Dermis blood vessel endothelial cell (primary cell): ENCODE measurements around the gene COX10. TPM values are rescaled to one million over a fixed set of nuclear protein-coding genes. Genes with fewer than 3 reads are reported as not detected.

Experiments
- DNase-seq: peaks from one replicate; pipeline ENCODE4 v3.0.0; 2010
- total RNA-seq: library from RNA; depleted of rRNA; stranded (reverse); fragments of >200 nt; gene quantifications from 2 replicates; pipeline ENCODE4 v1.2.3, GENCODE V29; 2014

Gene COX10
- total RNA-seq, 1 donor from 2014 or later, result 21.1 TPM

DNA sequence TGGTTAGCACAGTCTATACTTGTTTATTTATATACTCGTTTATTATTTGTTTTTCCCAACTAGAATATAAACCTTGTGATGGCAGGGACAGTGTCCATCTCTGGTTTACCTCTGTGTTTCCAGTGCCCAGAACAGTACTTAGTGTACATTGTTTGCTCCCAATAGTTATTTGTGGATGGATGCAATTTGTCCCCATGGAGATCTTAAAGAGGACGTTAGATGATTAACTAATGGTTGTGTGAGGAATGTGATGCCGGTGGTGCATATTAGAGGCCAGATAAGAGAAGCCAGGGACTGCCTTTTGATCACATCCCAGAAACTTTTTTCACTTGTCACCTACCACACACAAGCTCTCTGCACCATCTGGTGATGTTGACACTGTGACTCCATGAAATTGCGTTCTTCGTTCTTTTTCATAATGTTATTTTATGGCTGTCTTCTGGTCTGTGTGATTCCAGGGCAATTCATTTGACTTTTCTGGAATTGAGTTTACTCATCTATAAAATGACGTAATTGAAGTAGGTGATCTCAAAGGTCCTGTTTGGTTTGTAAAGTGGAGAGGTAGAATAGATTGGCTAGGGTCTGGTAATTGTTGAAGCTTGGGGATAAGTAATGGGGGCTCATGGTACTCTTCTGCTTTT lies 1.2 kb downstream of the COX10 start:
- no peak for DNase-seq

- no peak for DNase-seq
Observed at GRCh38 chr17:14072881-14073280, 3.6 kb downstream of the COX10 start.

DNA sequence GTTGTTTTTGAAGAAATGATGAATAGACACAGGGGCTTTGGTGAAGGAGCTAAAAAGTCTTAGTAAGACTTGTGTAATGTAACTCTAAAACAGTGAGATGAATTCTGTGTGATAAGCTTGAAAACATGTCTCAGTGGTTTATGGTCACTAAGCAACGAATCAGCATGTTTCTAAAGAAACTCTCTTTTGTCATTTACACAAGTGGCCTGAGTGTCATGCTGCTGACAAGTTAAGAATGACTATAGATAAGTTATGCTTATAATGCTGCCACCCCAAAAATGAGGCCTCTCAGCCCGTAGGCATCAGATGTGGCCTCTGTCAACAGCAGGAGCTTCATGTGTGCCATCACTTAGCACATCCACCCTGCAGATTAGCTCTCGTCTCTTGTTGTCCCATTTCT lies 8.7 kb downstream of the COX10 start:
- no peak for DNase-seq

DNA sequence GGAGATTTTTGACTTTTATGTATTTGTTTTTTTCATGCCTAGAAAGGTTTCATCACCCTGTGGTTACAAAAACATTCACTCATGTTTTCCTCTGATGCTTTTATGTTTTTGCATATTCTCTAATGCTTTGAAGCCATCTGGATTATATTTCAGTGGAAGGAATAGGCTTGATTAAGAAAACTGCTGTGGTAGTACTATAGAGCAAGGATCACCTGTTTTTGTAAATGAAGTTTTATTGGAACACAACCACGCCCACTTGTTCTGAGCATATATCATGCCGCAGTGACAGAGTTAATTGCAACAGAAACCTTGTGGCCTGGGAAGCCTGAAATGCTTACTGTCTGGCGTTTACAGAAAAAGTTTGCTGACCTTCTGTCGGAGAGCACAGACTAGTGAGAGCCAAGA lies 11.5 kb downstream of the COX10 start:
- no peak for DNase-seq

- DNase-seq, result no peak
Observed at GRCh38 chr17:14082848-14083247, 13.5 kb downstream of the COX10 start.

DNA sequence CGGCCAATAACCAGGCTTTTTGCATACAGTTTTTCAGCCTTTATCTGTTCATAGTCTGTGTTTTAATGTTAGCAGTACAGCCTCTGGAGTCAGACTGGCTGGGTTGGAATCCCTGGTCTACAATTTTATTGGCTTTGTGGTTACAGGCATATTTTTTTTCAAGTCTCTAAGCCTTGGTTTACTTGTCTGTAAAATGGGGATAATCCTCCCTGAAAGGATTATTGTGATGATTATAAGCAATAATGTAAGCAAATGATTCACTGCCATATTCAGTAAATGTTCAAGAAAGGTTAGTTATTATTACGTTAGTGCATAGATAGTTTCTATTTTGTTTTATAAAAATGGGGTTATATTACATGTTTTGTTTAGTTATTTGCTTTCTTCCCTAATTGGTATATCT lies 15.7 kb downstream of the COX10 start:
- no peak for DNase-seq

GRCh38 chr17:14086189-14086588 lies 16.9 kb downstream of the COX10 start:
- DNase-seq, result no peak

DNA sequence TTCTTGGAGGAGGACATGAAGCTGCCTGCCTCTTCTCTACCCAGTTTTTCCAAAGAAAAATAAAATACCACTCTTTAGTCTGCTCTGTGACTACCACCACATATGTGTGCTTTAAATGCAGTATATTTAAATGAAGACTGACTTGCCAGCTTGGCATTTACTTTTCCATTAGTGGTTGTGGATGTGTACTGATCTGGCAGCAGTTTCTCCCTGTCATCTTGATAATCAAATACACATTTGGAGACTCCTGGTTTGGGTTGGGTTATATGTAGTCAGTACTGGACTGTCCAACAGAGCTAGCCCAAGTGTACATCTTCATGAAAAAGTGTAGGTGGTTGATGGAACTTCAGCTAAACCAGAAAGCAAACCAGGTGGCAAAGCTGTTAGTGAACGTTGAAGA lies 19.9 kb downstream of the COX10 start:
- no peak for DNase-seq

GRCh38 chr17:14091367-14091766 lies 22.1 kb downstream of the COX10 start:
- peak; percentile 29 for DNase-seq

DNA sequence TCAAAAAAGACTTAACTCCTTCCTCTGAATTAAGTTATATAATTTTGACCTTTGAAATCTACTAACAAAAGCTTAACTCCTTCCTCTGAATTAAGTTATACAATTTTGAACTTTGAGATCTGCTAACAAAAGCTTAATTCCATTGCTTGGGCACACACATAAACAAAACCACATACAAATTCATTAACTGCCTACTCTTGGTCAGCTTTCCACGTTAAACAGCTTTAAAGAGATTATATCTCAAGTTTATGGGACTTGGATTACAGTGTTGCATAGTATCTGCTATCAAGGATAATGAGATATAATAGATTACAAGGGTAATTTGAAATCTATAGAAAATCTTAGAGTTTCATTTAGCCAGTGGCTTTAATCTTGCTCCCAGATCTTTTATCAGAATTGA lies 23.5 kb downstream of the COX10 start:
- no peak for DNase-seq

GRCh38 chr17:14094676-14095601 lies 25.6 kb downstream of the COX10 start:
- DNase-seq, result no peak

GRCh38 chr17:14095631-14096030 lies 26.3 kb downstream of the COX10 start:
- DNase-seq, result no peak

DNA sequence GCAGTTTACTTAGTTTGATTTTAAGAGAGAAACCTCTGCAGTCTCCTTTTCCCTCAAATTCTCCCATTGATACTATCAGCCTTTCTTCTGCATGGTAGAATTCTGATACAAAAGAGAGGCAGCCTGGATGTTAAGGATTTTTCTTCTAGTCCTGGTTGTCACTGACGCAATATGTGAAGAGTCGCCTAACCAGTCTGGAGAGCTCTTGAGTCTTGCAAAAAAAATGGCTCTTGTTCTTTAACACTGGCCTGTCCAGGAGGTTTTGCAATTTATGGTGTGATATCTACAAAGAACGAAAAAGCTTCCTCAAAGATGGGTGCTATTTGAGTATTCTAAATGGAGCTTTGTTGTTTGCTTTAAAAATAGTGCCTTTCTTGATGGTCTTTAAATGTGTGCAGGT lies 28.9 kb downstream of the COX10 start:
- DNase-seq, result no peak

GRCh38 chr17:14101976-14102375 lies 32.7 kb downstream of the COX10 start:
- DNase-seq, result peak; percentile 54

DNA sequence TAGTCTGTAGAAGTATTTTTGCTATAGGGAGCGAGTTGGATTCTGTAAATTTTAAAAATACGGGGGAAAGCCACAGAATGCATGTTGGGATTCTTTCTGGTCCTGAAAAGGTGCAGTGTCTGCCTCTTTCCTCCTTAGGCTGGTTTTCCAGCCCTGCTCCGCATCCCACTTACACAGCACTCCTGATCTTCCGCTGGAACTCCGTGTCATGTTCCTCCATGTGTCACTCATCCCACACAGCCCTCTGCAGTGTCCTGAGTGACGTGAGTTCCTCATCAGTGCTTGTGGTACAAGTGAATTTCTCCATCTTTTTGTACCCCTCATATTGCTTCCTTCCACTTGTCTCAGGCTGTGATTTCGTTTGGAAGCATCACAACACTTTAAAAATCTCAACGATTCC lies 34.5 kb downstream of the COX10 start:
- no peak for DNase-seq

DNA sequence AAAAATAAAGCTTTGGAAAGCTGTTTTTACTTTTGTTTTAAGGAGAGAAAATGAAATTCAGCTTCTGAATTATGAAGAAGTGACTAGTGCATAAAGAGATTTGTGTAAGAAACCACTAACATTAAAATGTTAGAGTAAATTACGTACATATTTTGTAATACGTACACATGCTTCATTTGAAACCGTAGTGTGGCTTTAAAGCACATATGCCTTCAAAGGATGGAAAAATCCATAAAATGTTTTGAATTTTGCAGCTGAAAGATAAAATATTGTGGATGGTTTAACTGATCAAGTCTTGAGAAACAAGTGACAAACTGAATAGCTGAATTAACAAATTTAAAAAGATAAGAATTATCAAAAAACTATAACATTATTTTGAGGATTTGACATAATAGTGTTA lies 35.4 kb downstream of the COX10 start:
- no peak for DNase-seq

- DNase-seq, result no peak
Observed at GRCh38 chr17:14107889-14108288, 38.6 kb downstream of the COX10 start.

DNA sequence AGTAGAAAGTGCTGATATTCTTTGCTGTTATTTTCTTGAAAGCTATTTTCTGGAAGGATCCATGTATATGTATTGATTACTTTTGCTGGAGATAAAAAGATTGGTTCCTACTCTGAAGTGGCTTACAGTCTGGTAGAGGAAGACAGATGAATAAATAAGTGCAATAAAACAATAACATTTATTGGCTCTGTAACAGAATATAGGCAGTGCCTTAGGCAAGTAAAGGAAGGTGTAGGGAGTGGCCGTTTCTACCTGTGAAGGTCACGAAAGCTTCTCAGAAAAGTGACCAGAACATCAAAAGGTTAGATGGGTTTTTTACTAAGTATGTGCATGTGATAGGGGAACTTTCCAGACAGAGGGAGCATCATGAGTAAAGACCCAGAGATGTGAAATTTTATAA lies 43.1 kb downstream of the COX10 start:
- no peak for DNase-seq

- no peak for DNase-seq
Observed at GRCh38 chr17:14113137-14113536, 43.8 kb downstream of the COX10 start.

DNA sequence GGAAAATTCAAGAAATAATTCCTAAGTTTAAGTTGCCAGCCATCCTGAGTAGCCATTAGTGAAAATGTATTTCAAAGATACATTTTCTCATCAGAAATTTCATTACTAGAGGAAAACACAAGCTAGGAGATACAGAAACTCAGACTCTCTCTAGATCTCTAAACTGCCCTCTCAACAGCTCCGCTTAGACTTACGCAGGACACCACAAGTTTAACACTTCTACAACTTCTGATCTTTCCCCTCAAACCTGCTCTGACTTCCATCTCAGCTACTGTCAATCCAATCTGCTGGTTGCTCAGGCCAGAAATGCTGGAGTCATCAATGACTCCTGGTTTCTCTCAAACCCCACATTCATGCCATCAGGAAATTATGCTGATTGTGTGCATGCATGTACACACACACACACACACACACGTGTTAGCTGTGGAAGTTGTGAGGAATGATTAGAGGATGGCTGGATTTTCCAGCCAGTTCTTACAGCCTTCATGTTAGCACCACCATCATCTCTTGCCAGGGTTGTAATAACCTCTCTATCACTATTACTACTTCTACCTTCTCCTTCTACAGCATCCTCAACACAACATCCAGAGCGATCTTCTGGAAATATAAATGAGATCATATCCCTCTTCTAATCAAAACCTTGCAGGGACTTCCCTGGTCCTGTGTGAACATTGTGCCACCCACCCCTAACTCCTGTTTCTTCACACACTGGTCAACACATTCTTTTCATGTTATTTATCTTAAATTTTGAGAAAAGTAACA lies 47.1 kb downstream of the COX10 start:
- no peak for DNase-seq

DNA sequence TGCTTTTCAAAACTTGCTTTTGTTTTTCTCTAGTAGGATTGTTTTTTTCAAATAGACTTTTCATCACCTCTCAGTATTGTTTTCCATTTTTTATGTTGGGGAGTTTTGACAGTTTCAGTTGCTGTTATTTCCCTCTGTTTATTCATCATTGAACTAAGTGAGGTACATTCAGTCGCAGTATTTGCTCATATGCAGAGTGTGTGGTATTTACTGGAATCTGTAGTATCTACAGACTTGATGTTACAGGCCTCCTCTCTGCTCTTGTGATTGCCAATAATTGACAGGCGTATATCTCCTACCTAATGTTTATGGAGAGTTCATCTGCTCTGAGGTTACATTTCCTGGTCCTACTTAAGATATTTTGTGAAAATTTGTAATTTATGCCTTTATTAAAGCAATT lies 49.6 kb downstream of the COX10 start:
- DNase-seq, result no peak

DNA sequence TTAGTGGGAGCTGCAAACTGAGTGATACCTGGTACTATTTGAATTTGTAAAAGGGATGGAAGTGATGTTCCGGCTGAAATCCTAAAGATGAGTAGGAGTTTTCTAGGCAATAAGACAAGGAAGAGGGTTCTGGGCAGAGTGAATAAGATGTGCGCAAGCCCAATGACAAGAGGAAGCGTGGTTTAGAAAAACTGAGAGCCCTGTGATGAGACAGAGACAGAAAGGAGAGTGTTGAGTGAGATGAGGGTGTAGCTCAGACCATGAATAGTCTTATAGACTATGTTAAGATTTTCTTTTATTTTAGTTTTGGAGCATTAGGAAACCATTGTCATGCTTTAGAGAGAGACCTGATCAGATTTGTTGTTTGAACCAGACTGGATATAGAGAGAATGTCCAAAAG lies 50.2 kb downstream of the COX10 start:
- DNase-seq, result no peak

- DNase-seq, result peak; percentile 11
Observed at GRCh38 chr17:14121952-14122351, 52.6 kb downstream of the COX10 start.
